Endothelial cell (in vitro differentiated cells): ENCODE data around the gene ZNHIT3. TPM values are rescaled to one million over a fixed set of nuclear protein-coding genes. Genes with fewer than 3 reads are reported as not detected.

Source experiments
- DNase-seq: peaks from one replicate; pipeline ENCODE4 v3.0.0; 2021; ENCODE audit warnings: low spot score
- H3K27ac Mint-ChIP-seq: one replicate; pipeline ENCODE4 v1.8.0; 2021; ENCODE audit warnings: mixed read lengths, inconsistent platforms; ENCODE audit not compliant: unreplicated experiment
- H3K27me3 Mint-ChIP-seq: one replicate; pipeline ENCODE4 v1.8.0; 2021; ENCODE audit warnings: mild to moderate bottlenecking, moderate library complexity, mixed read lengths, inconsistent platforms; ENCODE audit not compliant: unreplicated experiment
- H3K36me3 Mint-ChIP-seq: one replicate; pipeline ENCODE4 v1.8.0; 2021; ENCODE audit warnings: mild to moderate bottlenecking, low read depth, mixed read lengths, inconsistent platforms; ENCODE audit not compliant: unreplicated experiment
- H3K4me1 Mint-ChIP-seq: one replicate; pipeline ENCODE4 v1.8.0; 2021; ENCODE audit warnings: mild to moderate bottlenecking, mixed read lengths, inconsistent platforms; ENCODE audit not compliant: unreplicated experiment
- H3K4me3 Mint-ChIP-seq: one replicate; pipeline ENCODE4 v1.8.0; 2021; ENCODE audit warnings: mild to moderate bottlenecking, mixed read lengths, inconsistent platforms; ENCODE audit not compliant: unreplicated experiment
- H3K9me3 Mint-ChIP-seq: one replicate; pipeline ENCODE4 v1.8.0; 2021; ENCODE audit warnings: mixed read lengths, inconsistent platforms; ENCODE audit not compliant: unreplicated experiment
- total RNA-seq: library from RNA; stranded (reverse); fragmentation: NEBNext Ultra II Directional; extraction: Animal tissue kit (Norgen Biotek cat#: 25700); gene quantifications from one replicate; pipeline ENCODE4 v1.2.1, GENCODE V29; 2021; ENCODE audit not compliant: unreplicated experiment
- TF ChIP-seq, protein P1 (sequence below): fragments of 200-600 bp; sonication (generic); IDR thresholded peaks from one replicate; pipeline ENCODE4 v1.5.0; 2021; ENCODE audit warnings: antibody characterized with exemption; ENCODE audit not compliant: unreplicated experiment

Gene ZNHIT3
- total RNA-seq, 1 donor from 2014 or later = 46.9 TPM

DNA sequence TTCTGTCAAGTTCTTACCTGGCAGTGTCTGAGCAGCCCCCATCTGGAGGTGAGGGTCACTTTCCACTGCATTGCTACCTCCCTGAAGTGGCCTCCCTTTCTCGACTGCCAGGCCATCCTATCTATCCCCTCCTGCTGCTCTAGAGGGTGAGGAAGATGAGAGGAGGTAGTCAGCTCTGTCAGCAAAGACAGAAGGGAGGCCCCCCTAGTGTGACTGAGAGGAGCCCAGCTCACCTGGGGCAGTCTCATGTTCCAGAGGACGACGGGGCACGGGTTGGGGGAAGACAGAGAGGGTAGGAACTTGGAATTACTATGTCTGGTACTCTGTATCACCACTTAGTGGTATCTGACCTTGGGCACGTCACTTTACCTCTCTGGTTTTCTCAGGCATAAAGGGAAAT lies 26.2 kb downstream of the ZNHIT3 start:
- Mint-ChIP-seq H3K36me3 (peaks cover 30% of the 10 kb centered on the region), H3K4me3 (peak overlapping the region; percentile 3), H3K27me3 (peaks cover 7% of the 10 kb centered on the region)

DNA sequence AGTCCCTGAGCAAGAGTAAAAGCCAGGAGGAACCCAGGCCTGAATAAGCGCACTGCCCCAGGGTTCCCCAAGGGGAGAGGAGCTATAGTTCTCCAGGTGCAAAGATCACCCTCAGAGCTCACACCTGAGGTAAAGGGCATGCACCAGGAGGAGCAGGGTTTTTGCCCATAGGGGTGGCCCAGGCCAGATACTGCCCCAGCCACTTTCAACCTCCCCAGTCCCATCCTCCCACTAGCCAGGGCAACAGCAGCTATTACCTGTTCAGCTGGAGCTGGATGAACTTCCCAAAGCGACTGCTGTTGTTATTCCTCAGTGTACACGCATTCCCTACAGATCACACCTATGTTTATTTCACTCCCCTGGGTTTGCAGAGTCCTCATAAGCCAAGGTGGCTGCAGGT lies 28.4 kb downstream of the ZNHIT3 start:
- no peak overlapping the region for H3K4me3 Mint-ChIP-seq
- TF ChIP-seq, protein P1, sequence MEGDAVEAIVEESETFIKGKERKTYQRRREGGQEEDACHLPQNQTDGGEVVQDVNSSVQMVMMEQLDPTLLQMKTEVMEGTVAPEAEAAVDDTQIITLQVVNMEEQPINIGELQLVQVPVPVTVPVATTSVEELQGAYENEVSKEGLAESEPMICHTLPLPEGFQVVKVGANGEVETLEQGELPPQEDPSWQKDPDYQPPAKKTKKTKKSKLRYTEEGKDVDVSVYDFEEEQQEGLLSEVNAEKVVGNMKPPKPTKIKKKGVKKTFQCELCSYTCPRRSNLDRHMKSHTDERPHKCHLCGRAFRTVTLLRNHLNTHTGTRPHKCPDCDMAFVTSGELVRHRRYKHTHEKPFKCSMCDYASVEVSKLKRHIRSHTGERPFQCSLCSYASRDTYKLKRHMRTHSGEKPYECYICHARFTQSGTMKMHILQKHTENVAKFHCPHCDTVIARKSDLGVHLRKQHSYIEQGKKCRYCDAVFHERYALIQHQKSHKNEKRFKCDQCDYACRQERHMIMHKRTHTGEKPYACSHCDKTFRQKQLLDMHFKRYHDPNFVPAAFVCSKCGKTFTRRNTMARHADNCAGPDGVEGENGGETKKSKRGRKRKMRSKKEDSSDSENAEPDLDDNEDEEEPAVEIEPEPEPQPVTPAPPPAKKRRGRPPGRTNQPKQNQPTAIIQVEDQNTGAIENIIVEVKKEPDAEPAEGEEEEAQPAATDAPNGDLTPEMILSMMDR = no peak
- no peak for DNase-seq
- H3K27me3 Mint-ChIP-seq = peaks cover 7% of the 10 kb centered on the region
- no peaks in the 10 kb centered on the region for H3K9me3 Mint-ChIP-seq
- H3K27ac Mint-ChIP-seq = no peak overlapping the region
- H3K4me1 Mint-ChIP-seq = no peaks in the 10 kb centered on the region
- H3K36me3 Mint-ChIP-seq = peaks cover 23% of the 10 kb centered on the region

More for the DNA sequence above, 26.2 kb downstream of the ZNHIT3 start:
- Mint-ChIP-seq H3K27ac (no peak overlapping the region), H3K9me3 (no peaks in the 10 kb centered on the region), H3K4me1 (no peaks in the 10 kb centered on the region)
- DNase-seq = no peak
- TF ChIP-seq, protein P1 = no peak

DNA sequence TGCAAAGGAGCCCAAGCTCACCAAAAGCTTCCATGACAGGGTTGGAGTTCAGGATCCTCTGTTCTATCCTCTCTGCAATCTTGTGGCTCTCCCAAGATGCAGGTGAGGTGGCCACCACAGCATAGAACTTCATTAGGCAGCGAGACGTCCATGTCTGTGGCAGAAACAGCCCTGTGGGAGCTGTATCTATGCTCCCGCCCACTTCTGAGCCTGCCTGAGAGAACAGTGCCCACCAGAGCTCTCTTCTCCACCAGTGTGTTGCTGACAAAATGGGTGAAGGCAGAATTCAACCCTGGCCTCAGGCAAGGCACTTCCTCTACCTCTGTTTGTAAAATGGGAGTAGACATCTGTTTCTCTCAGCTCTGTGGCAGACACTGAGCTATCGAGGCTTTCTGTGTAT lies 29.4 kb downstream of the ZNHIT3 start:
- Mint-ChIP-seq H3K4me3 (no peak overlapping the region), H3K4me1 (no peaks in the 10 kb centered on the region), H3K9me3 (no peaks in the 10 kb centered on the region), H3K27me3 (peaks cover 7% of the 10 kb centered on the region), H3K27ac (no peak overlapping the region), H3K36me3 (peaks cover 17% of the 10 kb centered on the region)
- DNase-seq = no peak
- TF ChIP-seq, protein P1 = no peak

DNA sequence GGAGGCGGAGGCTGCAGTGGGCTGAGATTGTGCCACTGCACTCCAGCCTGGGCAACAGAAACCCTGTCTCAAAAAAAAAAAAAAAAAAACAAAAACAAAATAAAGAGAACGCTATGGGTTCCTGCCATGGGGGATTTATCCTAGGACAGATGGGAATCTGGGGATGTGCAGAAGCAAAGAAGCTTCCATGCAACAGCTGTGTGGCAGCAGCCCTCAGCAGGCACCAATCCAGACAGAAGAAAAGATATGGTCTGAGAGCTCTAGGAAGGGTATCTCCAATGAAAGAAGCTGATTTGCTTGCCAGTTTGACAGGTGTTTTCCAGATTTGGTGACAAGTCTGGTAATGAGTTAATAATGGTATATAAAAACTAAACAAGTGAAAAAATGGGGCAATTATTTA lies 36.6 kb downstream of the ZNHIT3 start:
- Mint-ChIP-seq H3K4me3 (no peak overlapping the region), H3K27ac (no peak overlapping the region), H3K4me1 (no peaks in the 10 kb centered on the region), H3K9me3 (no peaks in the 10 kb centered on the region), H3K36me3 (peaks cover 9% of the 10 kb centered on the region), H3K27me3 (peaks cover 2% of the 10 kb centered on the region)
- TF ChIP-seq, protein P1 = no peak
- DNase-seq = no peak

DNA sequence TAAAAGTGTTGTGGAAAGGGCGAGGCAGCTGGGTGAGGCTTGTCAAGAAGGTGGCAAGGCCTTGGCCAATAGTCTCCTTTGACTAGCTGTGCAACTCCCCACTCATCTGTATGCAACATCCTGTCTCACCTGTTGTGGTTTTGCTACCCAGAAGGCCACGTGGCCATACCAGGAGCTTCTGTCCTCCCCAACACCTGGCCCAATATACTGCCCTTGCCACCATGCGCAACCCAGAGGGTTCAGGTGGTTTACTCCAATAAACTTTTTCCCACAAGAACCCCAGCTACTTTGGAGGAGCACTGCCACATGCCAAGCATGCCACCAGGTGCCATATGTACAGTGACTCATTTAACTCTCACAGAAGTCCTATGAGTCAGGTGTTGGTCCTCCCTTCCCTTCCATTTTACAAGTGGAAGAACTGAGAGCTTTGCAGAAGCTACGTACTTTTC lies 38.0 kb downstream of the ZNHIT3 start:
- Mint-ChIP-seq H3K4me1 (peaks cover 3% of the 10 kb centered on the region), H3K9me3 (no peaks in the 10 kb centered on the region), H3K4me3 (no peak overlapping the region), H3K27me3 (peaks cover 2% of the 10 kb centered on the region), H3K36me3 (peaks cover 12% of the 10 kb centered on the region), H3K27ac (no peak overlapping the region)
- TF ChIP-seq, protein P1 = no peak
- no peak for DNase-seq
